ENCODE measurements around the gene DDX5.

DNA sequence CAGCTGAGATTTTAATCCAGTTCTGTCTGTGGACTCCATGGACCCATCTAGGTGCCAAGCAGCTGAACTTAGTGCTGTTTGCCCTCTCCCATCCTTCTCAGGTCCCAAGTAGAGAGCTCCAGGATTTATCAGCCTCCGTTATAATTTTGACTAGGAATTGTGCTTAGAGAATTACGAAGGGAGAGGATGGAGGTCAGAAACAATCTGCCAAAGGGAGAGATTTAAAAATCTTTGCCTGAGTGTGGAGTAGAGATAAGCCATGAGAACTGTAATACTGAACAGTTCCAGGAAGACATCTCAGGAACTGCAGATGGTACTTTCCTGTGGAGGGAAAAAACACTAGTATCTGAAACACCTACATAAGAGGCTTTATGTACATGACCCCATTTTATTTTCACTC lies 27.7 kb upstream of the DDX5 start:
- no peak for TF ChIP-seq EZH2 (conservative IDR thresholded peaks at IDR 0.05; ENCODE audit: low read depth, low read length)
- no peak for TF ChIP-seq EEA1 (CRISPR knock-in tag; IDR thresholded peaks at IDR 0.05; ENCODE audit: borderline replicate concordance)
- TF ChIP-seq ZNF180 (CRISPR knock-in tag; IDR thresholded peaks at IDR 0.05; ENCODE audit: borderline replicate concordance, low read depth), result no peak
- no peak for TF ChIP-seq POLR2A (IDR thresholded peaks at IDR 0.05; ENCODE audit: insufficient read depth in 1 of 2, low read depth in 2 of 2, low read length in 2 of 2)
- TF ChIP-seq, protein P1, sequence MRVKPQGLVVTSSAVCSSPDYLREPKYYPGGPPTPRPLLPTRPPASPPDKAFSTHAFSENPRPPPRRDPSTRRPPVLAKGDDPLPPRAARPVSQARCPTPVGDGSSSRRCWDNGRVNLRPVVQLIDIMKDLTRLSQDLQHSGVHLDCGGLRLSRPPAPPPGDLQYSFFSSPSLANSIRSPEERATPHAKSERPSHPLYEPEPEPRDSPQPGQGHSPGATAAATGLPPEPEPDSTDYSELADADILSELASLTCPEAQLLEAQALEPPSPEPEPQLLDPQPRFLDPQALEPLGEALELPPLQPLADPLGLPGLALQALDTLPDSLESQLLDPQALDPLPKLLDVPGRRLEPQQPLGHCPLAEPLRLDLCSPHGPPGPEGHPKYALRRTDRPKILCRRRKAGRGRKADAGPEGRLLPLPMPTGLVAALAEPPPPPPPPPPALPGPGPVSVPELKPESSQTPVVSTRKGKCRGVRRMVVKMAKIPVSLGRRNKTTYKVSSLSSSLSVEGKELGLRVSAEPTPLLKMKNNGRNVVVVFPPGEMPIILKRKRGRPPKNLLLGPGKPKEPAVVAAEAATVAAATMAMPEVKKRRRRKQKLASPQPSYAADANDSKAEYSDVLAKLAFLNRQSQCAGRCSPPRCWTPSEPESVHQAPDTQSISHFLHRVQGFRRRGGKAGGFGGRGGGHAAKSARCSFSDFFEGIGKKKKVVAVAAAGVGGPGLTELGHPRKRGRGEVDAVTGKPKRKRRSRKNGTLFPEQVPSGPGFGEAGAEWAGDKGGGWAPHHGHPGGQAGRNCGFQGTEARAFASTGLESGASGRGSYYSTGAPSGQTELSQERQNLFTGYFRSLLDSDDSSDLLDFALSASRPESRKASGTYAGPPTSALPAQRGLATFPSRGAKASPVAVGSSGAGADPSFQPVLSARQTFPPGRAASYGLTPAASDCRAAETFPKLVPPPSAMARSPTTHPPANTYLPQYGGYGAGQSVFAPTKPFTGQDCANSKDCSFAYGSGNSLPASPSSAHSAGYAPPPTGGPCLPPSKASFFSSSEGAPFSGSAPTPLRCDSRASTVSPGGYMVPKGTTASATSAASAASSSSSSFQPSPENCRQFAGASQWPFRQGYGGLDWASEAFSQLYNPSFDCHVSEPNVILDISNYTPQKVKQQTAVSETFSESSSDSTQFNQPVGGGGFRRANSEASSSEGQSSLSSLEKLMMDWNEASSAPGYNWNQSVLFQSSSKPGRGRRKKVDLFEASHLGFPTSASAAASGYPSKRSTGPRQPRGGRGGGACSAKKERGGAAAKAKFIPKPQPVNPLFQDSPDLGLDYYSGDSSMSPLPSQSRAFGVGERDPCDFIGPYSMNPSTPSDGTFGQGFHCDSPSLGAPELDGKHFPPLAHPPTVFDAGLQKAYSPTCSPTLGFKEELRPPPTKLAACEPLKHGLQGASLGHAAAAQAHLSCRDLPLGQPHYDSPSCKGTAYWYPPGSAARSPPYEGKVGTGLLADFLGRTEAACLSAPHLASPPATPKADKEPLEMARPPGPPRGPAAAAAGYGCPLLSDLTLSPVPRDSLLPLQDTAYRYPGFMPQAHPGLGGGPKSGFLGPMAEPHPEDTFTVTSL (CRISPR knock-in tag; IDR thresholded peaks at IDR 0.05; ENCODE audit: borderline replicate concordance), result no peak
- TF ChIP-seq NCOR1 (IDR thresholded peaks at IDR 0.05; ENCODE audit: borderline replicate concordance, low read length), result no peak
- no peak for TF ChIP-seq ZNF121 (CRISPR knock-in tag; IDR thresholded peaks at IDR 0.05)
- TF ChIP-seq ZNF430 (CRISPR knock-in tag; IDR thresholded peaks at IDR 0.05), result no peak
- TF ChIP-seq HCFC1 (IDR thresholded peaks at IDR 0.05; ENCODE audit: low read depth, low read length), result no peak

All from HepG2 (cell line).